Osteocyte (in vitro differentiated cells): Measurements from ENCODE around the gene CCNY. TPM values are rescaled to one million over a fixed set of nuclear protein-coding genes. Genes with fewer than 3 reads are reported as not detected.
A peak's percentile ranks its signal among the peaks of the same experiment; 100 is the strongest.

Experiments
- DNase-seq: peaks from one replicate; pipeline ENCODE4 v3.0.0; 2021; ENCODE audit warnings: mixed read lengths; ENCODE audit not compliant: unreplicated experiment; ENCODE audit errors: extremely low spot score
- H3K27ac Mint-ChIP-seq: one replicate; pipeline ENCODE4 v1.8.0; 2021; ENCODE audit warnings: mild to moderate bottlenecking, mixed read lengths; ENCODE audit not compliant: unreplicated experiment
- H3K27me3 Mint-ChIP-seq: one replicate; pipeline ENCODE4 v1.8.0; 2021; ENCODE audit warnings: mixed read lengths; ENCODE audit not compliant: unreplicated experiment
- H3K36me3 Mint-ChIP-seq: one replicate; pipeline ENCODE4 v1.8.0; 2021; ENCODE audit warnings: mixed read lengths; ENCODE audit not compliant: unreplicated experiment
- H3K4me1 Mint-ChIP-seq: one replicate; pipeline ENCODE4 v1.8.0; 2021; ENCODE audit warnings: mixed read lengths; ENCODE audit not compliant: unreplicated experiment
- H3K4me3 Mint-ChIP-seq: one replicate; pipeline ENCODE4 v1.8.0; 2021; ENCODE audit warnings: mild to moderate bottlenecking, moderate library complexity, mixed read lengths; ENCODE audit not compliant: unreplicated experiment
- H3K9me3 Mint-ChIP-seq: one replicate; pipeline ENCODE4 v1.8.0; 2021; ENCODE audit warnings: mixed read lengths; ENCODE audit not compliant: unreplicated experiment
- CTCF ChIP-seq: fragments of 200-600 bp; sonication (generic); IDR thresholded peaks from 2 replicates; pipeline ENCODE4 v1.5.0; 2021; ENCODE audit warnings: antibody characterized with exemption, mild to moderate bottlenecking, moderate library complexity
- total RNA-seq: library from RNA; stranded (reverse); gene quantifications from 2 replicates; pipeline ENCODE4 v1.2.1, GENCODE V29; 2021

Gene CCNY
- total RNA-seq, 1 donor from 2014 or later: 76.4 TPM

GRCh38 chr10:35542303-35542702, 206.0 kb downstream of the CCNY start:
- H3K27ac Mint-ChIP-seq: no peak overlapping the region
- H3K4me1 Mint-ChIP-seq: peaks cover 11% of the 10 kb centered on the region
- H3K9me3 Mint-ChIP-seq: no peaks in the 10 kb centered on the region
- DNase-seq: no peak
- peaks cover 21% of the 10 kb centered on the region for H3K36me3 Mint-ChIP-seq
- no peak for TF ChIP-seq CTCF
- no peaks in the 10 kb centered on the region for H3K27me3 Mint-ChIP-seq
- H3K4me3 Mint-ChIP-seq: no peak overlapping the region

GRCh38 chr10:35545079-35545657, 208.9 kb downstream of the CCNY start:
- H3K4me1 Mint-ChIP-seq: peaks cover 11% of the 10 kb centered on the region
- no peak overlapping the region for H3K27ac Mint-ChIP-seq
- no peaks in the 10 kb centered on the region for H3K9me3 Mint-ChIP-seq
- H3K27me3 Mint-ChIP-seq: no peaks in the 10 kb centered on the region
- DNase-seq: no peak
- peaks cover 9% of the 10 kb centered on the region for H3K36me3 Mint-ChIP-seq
- H3K4me3 Mint-ChIP-seq: no peak overlapping the region
- no peak for TF ChIP-seq CTCF

- peaks cover 11% of the 10 kb centered on the region for H3K36me3 Mint-ChIP-seq
- no peak overlapping the region for H3K27ac Mint-ChIP-seq
- no peaks in the 10 kb centered on the region for H3K27me3 Mint-ChIP-seq
- no peaks in the 10 kb centered on the region for H3K9me3 Mint-ChIP-seq
- H3K4me3 Mint-ChIP-seq: no peak overlapping the region
- DNase-seq: no peak
- H3K4me1 Mint-ChIP-seq: peaks cover 11% of the 10 kb centered on the region
- no peak for TF ChIP-seq CTCF
Observed at GRCh38 chr10:35545878-35546590, 209.7 kb downstream of the CCNY start.

GRCh38 chr10:35546824-35547225, 210.5 kb downstream of the CCNY start:
- no peaks in the 10 kb centered on the region for H3K27me3 Mint-ChIP-seq
- DNase-seq: no peak
- H3K36me3 Mint-ChIP-seq: peaks cover 9% of the 10 kb centered on the region
- peak overlapping the region; percentile 18 for H3K27ac Mint-ChIP-seq
- TF ChIP-seq CTCF: no peak
- no peak overlapping the region for H3K4me3 Mint-ChIP-seq
- peaks cover 11% of the 10 kb centered on the region for H3K4me1 Mint-ChIP-seq
- H3K9me3 Mint-ChIP-seq: no peaks in the 10 kb centered on the region

GRCh38 chr10:35552650-35553342, 216.5 kb downstream of the CCNY start:
- DNase-seq: no peak
- no peak overlapping the region for H3K27ac Mint-ChIP-seq
- peaks cover 10% of the 10 kb centered on the region for H3K36me3 Mint-ChIP-seq
- no peak overlapping the region for H3K4me3 Mint-ChIP-seq
- no peaks in the 10 kb centered on the region for H3K27me3 Mint-ChIP-seq
- H3K9me3 Mint-ChIP-seq: no peaks in the 10 kb centered on the region
- no peak for TF ChIP-seq CTCF
- H3K4me1 Mint-ChIP-seq: no peaks in the 10 kb centered on the region
